Keratinocyte (primary cell): ENCODE measurements around the gene LRGUK.

ENCODE experiments used
- CTCF ChIP-seq, 3 experiments: IDR thresholded peaks in 1 of 3; conservative IDR thresholded peaks in 1 of 3; optimal IDR thresholded peaks in 1 of 3; 2 replicates in 2 of 3; 3 replicates in 1 of 3; pipeline versions ENCODE3 to v1.5.1; 2011; ENCODE audit warnings: low read length in 3 of 3, mild to moderate bottlenecking in 3 of 3, moderate library complexity in 2 of 3, control low read depth in 1 of 3, inconsistent platforms in 1 of 3; ENCODE audit not compliant: insufficient read depth in 2 of 3; ENCODE audit errors: extremely low read depth in 1 of 3
- EZH2 ChIP-seq: IDR thresholded peaks from one replicate; pipeline ENCODE4 v1.6.1; 2012; ENCODE audit warnings: inconsistent platforms, mild to moderate bottlenecking, low read length, moderate library complexity

GRCh38 chr7:134154581-134155130, 27.5 kb downstream of the LRGUK start:
- no peak for TF ChIP-seq CTCF (optimal IDR thresholded peaks at IDR 0.05 in 1 of 3, IDR thresholded peaks at IDR 0.05 in 1 of 3, conservative IDR thresholded peaks at IDR 0.05 in 1 of 3; ENCODE audit: extremely low read depth in 1 of 3, insufficient read depth in 2 of 3, low read length in 3 of 3)
- no peak for TF ChIP-seq EZH2
